ENCODE results near the gene NQO1.

DNA sequence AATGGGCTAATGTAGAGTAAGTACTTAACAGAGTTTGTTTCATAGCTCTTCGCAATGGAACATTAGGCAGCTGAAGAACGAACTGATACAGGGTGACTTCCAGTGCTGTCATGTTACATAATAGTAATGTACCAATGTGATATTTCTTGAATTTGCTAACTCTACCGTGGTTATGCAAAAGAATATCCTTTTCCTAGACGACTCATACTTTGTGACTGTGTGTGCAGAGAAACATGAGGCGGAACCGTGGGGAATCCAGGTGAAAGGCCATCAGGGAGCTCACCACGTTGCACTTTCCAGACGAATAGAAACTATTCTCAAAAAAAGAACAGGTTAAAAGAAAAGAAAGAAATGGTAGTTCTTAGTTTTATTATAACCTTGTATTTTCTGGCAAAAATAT, 15.2 kb upstream of the NQO1 start:
- TF ChIP-seq, protein P1, sequence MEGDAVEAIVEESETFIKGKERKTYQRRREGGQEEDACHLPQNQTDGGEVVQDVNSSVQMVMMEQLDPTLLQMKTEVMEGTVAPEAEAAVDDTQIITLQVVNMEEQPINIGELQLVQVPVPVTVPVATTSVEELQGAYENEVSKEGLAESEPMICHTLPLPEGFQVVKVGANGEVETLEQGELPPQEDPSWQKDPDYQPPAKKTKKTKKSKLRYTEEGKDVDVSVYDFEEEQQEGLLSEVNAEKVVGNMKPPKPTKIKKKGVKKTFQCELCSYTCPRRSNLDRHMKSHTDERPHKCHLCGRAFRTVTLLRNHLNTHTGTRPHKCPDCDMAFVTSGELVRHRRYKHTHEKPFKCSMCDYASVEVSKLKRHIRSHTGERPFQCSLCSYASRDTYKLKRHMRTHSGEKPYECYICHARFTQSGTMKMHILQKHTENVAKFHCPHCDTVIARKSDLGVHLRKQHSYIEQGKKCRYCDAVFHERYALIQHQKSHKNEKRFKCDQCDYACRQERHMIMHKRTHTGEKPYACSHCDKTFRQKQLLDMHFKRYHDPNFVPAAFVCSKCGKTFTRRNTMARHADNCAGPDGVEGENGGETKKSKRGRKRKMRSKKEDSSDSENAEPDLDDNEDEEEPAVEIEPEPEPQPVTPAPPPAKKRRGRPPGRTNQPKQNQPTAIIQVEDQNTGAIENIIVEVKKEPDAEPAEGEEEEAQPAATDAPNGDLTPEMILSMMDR (IDR thresholded peaks at IDR 0.05 in 8 of 11, conservative IDR thresholded peaks at IDR 0.05 in 3 of 11), result no peak
- TF ChIP-seq POLR2AphosphoS5 (IDR thresholded peaks at IDR 0.05), result no peak

All from spleen (tissue), 7 donors.